Measurements from ENCODE around the gene JAKMIP1.
"Not testable (repeated sequence)": the region's sequence is repeated elsewhere in the genome, so short reads cannot be mapped to it uniquely, and the experiment has no call there.

Gene JAKMIP1

GRCh38 chr4:6228158-6229067 lies 28.1 kb upstream of the JAKMIP1 start:
- DNase-seq = no peak

GRCh38 chr4:6227412-6228157 lies 27.2 kb upstream of the JAKMIP1 start:
- no peak for DNase-seq

- DNase-seq = no peak
Measured at GRCh38 chr4:6226506-6226905, 26.2 kb upstream of the JAKMIP1 start.

- DNase-seq = no peak
Measured at GRCh38 chr4:6225469-6225868, 25.1 kb upstream of the JAKMIP1 start.

- DNase-seq = no peak
Measured at GRCh38 chr4:6224735-6225134, 24.4 kb upstream of the JAKMIP1 start.

DNA sequence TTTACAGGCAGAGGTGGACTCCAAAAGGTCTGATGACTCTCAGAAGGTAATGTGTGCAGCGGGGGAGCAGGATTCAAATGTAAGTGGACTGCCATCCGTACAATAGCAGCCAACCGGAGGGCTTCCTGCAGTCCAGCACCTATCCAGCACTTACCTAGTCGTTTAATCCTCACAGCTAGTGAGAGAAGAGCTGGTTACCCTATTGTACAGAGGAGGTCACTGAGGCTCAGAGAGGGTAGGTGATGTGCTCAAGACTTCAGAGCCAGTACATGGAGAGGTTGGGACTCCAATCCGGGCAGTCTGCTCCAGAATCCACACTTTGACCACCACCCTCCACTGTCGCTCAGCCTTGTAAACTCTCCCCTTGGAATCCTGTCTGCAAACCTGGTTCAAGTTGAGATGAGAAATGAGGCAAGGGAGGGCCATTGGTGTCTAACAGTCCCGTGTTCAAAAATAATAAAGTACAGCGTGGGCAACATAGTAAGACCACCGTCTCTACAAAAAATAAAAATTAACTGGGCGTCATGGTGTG lies 22.5 kb upstream of the JAKMIP1 start:
- DNase-seq = no peak

GRCh38 chr4:6221851-6222760 lies 21.8 kb upstream of the JAKMIP1 start:
- DNase-seq = no peak

DNA sequence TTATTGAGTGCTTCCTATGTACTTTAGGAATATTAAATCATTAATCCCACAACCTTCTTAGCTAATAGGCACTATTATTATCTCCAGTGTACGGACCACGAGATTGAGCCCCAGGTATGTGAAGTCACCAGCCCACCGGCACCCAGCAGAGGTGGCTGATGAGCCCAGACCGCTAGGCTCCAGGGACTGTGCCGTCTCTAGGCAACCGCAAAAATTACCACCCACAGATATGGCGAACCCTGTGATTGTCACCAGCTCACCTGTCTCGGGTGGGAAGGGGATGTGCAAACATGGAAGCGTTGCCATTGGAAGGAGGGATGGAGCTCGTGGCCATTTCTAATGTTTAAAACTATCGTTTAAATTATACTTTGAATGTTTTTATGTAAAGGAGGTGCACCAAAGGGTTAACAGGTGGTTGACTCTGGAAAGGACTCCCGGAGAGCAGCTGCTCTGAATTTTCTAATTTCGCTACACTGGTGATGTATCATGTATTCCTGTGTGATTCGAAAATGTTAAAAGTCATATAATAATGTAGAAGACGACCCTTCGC lies 21.0 kb upstream of the JAKMIP1 start:
- no peak for DNase-seq

DNA sequence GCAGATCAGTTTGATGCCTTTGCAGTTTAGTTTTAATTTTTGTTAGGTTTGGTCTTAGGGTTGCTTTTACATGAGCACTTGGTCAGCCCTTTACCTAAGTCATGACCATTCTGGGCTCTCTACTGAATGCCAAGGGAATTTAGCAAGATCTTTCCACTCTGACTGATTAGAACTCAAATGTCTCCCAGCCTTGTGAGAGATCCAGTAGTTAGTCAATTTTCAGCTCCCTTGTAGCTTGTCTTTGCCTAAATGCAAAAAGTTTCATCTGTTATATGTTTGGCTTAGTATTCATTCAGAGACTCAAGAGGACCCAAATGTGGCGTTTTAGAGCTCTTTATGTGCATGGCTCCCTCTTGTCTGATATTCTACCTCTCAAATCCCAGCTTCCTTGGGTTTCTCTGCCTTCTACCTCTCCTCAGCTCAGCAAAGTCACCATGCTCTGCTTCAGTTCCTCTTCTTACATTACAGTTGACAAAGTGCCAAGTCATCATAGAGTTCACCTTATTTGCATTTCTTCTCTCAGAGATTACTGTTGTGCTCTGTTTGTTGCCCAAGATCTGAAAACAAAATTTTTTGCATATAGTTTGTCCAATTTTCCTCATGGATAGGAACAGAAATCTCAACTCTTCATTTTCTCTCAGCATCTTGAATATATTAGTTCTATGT lies 17.5 kb upstream of the JAKMIP1 start:
- no peak for DNase-seq

DNA sequence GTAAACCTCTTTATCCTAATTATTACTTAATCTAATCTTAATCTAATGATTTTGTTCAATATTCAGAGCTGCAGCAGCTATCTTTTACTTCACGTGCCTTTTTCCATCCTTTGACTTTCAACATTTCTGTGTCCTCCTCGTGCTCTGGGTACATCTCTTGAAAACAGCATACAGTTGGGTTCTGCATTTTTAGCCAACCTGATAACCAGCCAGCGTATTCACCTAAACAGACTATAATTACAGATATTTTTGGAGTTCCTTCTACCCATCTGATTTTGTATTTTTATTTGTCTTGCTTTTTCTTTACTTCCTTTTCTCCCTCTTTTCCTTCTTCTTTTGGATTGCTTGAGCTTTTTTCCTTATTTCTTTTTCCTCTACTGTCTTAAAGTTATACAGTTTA lies 16.2 kb upstream of the JAKMIP1 start:
- no peak for DNase-seq

GRCh38 chr4:6209921-6210320 lies 9.6 kb upstream of the JAKMIP1 start:
- DNase-seq = no peak

DNA sequence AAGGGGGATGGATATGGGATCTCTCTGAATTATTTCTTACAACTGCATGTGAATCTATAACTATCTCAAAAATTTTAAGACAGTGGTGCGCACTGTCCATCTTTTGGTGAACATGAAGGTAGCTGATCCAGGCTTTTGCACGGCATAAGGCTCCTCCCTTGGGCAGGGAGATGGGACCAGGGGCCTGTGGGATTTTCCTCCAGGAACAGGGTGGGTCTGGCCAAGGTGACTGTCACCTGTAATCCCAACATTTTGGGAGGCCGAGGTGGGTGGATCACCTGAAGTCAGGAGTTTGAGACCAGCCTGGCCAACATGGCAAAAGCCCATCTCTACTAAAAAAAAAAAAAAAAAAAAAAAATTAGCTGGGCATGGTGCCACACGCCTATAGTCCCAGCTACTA lies 8.9 kb upstream of the JAKMIP1 start:
- DNase-seq = not testable (repeated sequence)

DNA sequence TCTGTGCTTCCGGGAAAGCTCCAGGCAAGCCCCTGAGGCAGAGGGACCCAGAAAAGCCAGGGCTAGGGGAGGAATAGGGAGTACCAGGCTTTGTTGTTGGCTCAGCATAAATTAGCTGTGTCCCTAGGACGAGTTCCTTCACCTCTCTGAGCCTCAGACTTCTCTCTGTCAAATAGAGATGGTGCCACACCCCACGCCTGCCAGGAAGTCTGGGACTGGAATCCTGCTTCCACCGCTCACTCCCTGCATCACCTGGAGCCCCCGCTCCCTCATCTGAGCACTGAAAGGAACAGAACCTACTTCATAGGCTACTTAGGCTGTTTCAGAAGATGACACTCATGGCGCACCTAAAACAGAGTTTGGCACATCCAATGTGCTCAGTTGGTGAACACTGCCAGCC lies 8.1 kb upstream of the JAKMIP1 start:
- no peak for DNase-seq

DNA sequence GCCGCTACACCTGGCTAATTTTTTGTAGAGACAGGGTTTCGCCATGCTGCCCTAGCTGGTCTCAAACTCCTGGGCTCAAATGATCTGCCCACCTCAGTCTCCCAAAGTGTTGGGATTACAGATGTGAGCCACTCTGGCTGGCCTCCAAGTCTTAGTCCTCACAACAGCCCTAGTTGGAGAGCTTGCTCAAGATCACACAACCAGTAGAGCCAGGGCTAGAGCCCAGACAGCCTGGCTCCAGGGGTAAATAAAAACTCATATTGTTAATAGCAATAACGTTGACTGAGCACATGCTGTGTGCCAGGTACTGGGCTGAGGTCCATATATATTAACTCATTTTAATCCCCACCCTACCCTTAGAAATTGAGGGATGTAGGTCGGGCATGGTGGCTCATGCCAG lies 7.3 kb upstream of the JAKMIP1 start:
- DNase-seq = no peak

DNA sequence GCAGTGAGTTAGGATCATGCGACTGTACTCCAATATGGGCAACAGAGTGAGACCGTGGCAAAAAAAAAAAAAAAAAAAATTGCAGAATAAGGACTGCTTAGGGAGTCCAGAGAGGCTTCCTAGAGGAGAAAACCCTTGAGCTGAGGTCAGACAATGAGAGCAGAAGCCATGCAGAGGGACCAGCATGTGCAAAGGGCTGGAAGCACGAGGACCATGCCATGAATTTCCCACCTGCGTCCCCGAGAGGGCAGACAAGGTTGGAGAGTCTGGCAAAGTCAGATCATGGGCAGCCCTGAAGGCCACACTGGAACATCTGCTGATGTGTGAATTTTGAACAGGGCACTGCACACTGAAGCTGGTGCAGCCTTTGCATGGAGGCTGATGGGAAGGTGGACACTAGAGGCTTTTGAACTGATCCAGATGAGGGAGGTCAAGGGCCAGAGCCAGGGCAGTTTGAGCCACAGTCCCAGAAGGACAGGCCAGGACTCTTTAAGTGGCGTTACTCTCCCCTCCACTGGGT lies 6.5 kb upstream of the JAKMIP1 start:
- DNase-seq = no peak

GRCh38 chr4:6205973-6206372 lies 5.6 kb upstream of the JAKMIP1 start:
- DNase-seq = no peak

GRCh38 chr4:6205567-6205931 lies 5.2 kb upstream of the JAKMIP1 start:
- DNase-seq = no peak

DNA sequence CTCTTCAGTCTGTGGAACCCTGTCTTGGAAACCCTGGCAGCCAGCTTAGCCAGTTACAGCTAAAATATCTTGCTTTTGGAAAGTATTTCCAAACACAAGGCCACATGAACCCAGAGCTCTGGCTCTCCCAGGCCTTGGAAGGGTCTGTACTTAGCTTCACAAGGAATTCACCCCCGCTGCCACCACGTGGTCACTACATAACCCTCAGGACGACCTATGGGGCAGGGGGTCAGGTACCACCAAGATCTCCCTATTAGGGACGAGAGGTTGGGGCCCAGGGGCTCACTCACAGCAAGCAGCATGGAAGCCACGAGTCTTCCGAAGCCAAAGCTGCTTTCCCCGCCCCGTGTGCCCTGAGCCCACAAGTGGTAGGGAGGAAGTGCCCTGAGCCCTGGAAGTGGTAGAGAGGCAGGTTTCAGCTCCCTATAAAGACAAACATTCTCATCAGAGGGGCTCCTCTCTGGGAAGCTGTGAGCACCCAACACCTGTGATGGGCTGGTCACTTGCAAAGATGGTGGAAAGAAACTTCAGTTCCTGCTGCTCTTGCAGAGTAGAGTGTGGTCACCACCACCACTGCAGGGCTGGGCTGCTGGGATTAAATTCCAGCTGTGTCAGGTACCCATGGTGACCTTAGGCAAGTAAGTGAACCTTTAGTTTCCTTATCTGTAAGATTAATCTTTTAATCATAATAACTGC lies 4.7 kb upstream of the JAKMIP1 start:
- DNase-seq = no peak

GRCh38 chr4:6204098-6204497 lies 3.7 kb upstream of the JAKMIP1 start:
- DNase-seq = no peak

DNA sequence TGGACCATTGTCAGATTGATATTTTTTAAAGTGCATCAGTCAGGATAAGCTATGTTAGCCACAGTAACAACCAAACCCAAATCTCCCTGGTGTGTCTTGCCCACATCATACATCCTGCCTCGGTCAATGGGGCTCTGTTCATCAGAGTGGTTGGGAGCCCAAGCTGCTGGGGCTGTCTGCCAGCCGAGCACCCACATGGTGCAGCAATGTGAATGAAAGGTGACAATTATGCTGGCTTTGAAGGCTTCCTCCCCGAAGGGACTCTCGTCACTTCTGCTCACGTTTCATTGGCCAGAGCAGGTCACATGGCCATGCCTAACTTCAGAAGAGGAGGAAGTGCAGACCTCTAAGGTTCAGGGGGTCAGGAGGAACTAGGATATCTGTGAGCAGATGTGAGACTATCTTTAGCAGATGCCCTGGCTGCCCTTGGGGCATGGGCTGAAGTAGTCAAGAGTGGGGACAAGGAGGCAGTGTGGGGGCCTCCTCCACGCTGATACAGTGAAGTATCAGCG lies 1.3 kb upstream of the JAKMIP1 start:
- no peak for DNase-seq

DNA sequence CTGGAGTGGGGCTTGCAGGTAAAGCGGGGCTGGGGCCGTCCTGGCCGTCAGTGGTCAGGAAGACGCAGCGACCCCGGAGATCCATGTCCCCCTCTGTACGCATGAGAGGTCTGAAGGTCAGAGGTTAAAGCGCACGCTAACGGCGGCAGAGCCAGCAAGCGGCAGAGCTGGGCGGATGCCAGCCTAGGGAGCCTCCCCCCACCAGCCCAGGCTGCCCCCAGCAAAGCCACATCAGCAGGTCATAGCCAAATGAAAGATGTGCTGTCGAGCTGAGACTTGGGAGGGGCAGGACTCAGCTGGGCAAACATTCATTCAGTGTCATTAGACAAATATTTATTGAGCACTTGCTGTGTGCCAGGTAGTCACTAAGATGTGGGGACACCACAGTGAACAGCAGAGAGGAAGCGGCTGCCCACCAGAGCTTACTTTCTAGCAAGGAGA lies 593 bp upstream of the JAKMIP1 start:
- DNase-seq = no peak
